ENCODE data around the gene CMSS1.

DNA sequence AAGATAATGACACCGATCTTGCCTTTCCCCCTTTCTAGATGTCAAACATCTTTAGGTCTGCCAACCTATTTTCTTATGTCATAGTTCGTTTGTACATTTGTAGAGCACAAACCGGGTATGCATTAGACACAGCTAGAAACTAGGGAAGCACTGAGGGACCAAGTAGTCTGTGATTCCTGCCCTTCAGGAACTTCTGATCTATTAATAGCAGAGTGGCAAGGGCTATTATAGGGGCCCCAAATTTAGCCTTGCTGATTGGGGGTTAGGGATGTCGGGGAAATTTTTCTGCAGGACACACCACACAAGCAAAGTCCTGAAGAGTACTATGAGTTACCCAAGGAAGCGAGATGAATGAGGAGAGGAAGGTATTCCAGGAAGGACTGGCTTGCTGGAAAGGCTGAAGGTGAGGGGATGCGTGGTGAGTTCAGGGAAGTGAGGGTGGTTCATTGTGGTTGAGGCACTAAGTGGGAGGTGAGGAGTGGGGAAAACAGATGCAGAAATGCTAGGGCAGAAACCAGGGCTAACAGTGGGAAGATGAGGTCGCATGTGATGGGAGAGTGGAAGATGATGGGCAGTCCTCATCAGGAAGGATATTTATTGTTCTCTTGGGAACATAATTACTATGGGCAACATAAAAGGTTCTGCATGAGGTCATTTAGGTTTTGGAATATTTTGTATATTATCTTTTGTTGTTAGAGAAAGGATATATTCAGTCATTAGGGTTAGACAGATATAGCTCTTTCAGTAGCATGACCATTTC is 144.3 kb downstream of the CMSS1 start:
- TF ChIP-seq CTCF (IDR thresholded peaks at IDR 0.05), result no peak
- TF ChIP-seq POLR2AphosphoS5 (IDR thresholded peaks at IDR 0.05), result no peak
- no peak for TF ChIP-seq POLR2A (IDR thresholded peaks at IDR 0.05)
